Measurements from ENCODE around the gene CAST.
"Not testable (repeated sequence)": the region's sequence is repeated elsewhere in the genome, so short reads cannot be mapped to it uniquely, and the experiment has no call there.

Gene CAST

GRCh38 chr5:96661855-96662724 lies at the start of gene CAST:
CAST (plus strand) TSS chr5:96662376; CDS start chr5:96662423, 47 bp downstream.
- peak; percentile 49 for DNase-seq (ENCODE audit: low read depth, low spot score)

GRCh38 chr5:96614110-96614691 lies 48.0 kb upstream of the CAST start:
- DNase-seq (ENCODE audit: low read depth, low spot score) = peak; percentile 3

- DNase-seq (ENCODE audit: low read depth, low spot score) = no peak
Measured at GRCh38 chr5:96615223-96615622, 47.0 kb upstream of the CAST start.

GRCh38 chr5:96616801-96617200 lies 45.4 kb upstream of the CAST start:
- DNase-seq (ENCODE audit: low read depth, low spot score) = no peak

GRCh38 chr5:96618311-96619016 lies 43.7 kb upstream of the CAST start:
- DNase-seq (ENCODE audit: low read depth, low spot score) = not testable (repeated sequence)

GRCh38 chr5:96619946-96620345 lies 42.2 kb upstream of the CAST start:
- no peak for DNase-seq (ENCODE audit: low read depth, low spot score)

GRCh38 chr5:96624596-96624995 lies 37.6 kb upstream of the CAST start:
- DNase-seq (ENCODE audit: low read depth, low spot score) = no peak

- DNase-seq (ENCODE audit: low read depth, low spot score) = no peak
Measured at GRCh38 chr5:96625365-96625764, 36.8 kb upstream of the CAST start.

GRCh38 chr5:96626956-96627355 lies 35.2 kb upstream of the CAST start:
- no peak for DNase-seq (ENCODE audit: low read depth, low spot score)

- DNase-seq (ENCODE audit: low read depth, low spot score) = no peak
Measured at GRCh38 chr5:96627792-96628398, 34.3 kb upstream of the CAST start.

- DNase-seq (ENCODE audit: low read depth, low spot score) = no peak
Measured at GRCh38 chr5:96628406-96628805, 33.8 kb upstream of the CAST start.

GRCh38 chr5:96629774-96630173 lies 32.4 kb upstream of the CAST start:
- DNase-seq (ENCODE audit: low read depth, low spot score) = no peak

- DNase-seq (ENCODE audit: low read depth, low spot score) = no peak
Measured at GRCh38 chr5:96633820-96634219, 28.4 kb upstream of the CAST start.

GRCh38 chr5:96634881-96635280 lies 27.3 kb upstream of the CAST start:
- no peak for DNase-seq (ENCODE audit: low read depth, low spot score)

- no peak for DNase-seq (ENCODE audit: low read depth, low spot score)
Measured at GRCh38 chr5:96636046-96636445, 26.1 kb upstream of the CAST start.

- DNase-seq (ENCODE audit: low read depth, low spot score) = no peak
Measured at GRCh38 chr5:96636594-96636993, 25.6 kb upstream of the CAST start.

GRCh38 chr5:96637196-96637595 lies 25.0 kb upstream of the CAST start:
- no peak for DNase-seq (ENCODE audit: low read depth, low spot score)

- no peak for DNase-seq (ENCODE audit: low read depth, low spot score)
Measured at GRCh38 chr5:96638561-96638960, 23.6 kb upstream of the CAST start.

GRCh38 chr5:96640696-96641095 lies 21.5 kb upstream of the CAST start:
- DNase-seq (ENCODE audit: low read depth, low spot score) = no peak

- DNase-seq (ENCODE audit: low read depth, low spot score) = no peak
Measured at GRCh38 chr5:96641368-96642280, 20.6 kb upstream of the CAST start.

GRCh38 chr5:96642281-96642640 lies 19.9 kb upstream of the CAST start:
- DNase-seq (ENCODE audit: low read depth, low spot score) = no peak

All from activated CD4-positive, CD25-positive, alpha-beta regulatory T cell treated with anti-CD3 and anti-CD28 coated beads, Interleukin-2, amount 50 U/mL, for 16 hours (primary cell).